Measurements from ENCODE around the gene EIF3B.
"Not testable (repeated sequence)": the region's sequence is repeated elsewhere in the genome, so short reads cannot be mapped to it uniquely, and the experiment has no call there.

Gene EIF3B

GRCh38 chr7:2350055-2350454, 4.6 kb upstream of the EIF3B start:
- no peak for DNase-seq

GRCh38 chr7:2350861-2351260, 3.8 kb upstream of the EIF3B start:
- no peak for DNase-seq

DNA sequence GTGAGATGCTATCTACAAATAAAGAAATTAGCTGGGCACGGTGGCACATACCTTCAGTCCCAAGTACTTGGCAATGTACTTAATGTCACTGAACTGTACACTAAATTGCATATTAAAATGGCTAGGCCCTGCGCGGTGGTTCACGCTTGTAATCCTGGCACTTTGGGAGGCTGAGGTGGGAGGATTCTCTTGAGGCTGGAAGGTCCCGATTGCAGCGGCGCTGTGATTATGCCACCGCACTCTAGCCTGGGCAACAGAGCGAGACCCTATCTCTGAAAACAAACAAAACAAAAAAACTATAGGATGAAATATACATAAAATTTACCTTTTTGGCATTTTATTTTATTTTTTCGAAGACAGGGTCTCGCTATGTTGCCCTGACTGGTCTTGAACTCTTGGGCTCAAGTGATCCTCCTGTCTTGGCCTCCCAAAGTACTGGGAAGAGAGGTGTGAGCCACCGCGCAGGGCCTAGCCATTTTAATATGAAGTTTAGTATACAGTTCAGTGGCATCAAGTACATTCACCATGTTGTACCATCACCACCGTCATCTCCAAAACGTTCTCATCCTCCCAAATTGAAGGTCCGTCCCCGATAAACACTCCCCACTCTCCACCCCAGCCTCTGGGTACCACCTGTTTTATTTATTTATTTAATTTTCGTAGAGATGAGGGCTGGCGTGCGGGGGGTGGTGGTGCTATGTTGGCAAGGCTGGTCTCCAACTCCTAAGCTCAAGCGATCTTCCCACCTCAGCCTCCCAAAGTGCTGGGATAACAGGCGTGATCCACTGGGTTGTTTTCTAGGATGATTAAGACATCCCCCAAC, 1.3 kb upstream of the EIF3B start:
- DNase-seq: no peak

- DNase-seq: peak; percentile 84
These were observed 766 bp upstream of the EIF3B start for GRCh38 chr7:2353936-2354185.

GRCh38 chr7:2354939-2355704, 495 bp downstream of the EIF3B start:
- DNase-seq: no peak

GRCh38 chr7:2355705-2356008, 1.0 kb downstream of the EIF3B start:
- no peak for DNase-seq

DNA sequence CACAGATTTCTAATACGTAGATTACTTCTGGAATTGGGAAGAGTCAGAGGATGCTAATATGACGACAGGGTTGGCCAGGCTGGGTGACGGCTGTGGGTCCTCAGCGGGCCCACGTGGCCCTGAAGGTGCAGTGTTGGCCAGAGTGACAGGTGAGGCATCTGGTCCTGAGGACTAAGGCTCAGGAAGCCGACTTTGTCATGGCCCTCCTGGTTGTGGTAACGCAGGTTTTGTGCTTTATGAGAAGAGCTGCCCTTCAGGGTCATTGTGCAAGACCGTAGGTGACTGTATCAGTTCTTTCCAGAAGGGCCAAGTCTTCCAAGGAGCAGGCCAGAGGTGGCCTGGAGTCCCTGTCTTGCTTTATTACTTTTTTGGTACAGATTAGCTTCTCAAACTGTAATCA, 2.5 kb downstream of the EIF3B start:
- DNase-seq: no peak

- DNase-seq: no peak
These were observed 2.9 kb downstream of the EIF3B start for GRCh38 chr7:2357571-2357970.

GRCh38 chr7:2358968-2359527, 4.4 kb downstream of the EIF3B start:
- DNase-seq: no peak

DNA sequence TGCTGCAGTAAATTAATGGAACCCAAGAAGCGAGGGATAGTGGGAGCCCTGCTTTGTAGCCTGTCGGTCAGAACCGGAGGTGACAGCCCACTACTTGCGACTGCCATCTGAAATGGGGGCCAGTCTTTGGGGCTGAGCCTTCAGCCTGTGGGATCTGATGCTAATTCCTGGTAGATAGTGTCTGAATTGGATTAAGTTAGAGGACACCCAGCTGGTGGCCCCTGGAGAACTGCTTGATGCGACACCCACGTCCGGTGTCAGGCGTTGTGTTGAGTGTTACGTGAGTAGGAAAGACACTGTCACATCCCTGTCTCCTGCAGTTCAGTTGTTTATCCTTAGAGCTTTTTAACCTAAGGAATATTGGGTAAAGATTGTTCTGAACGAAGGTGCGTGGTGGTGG, 5.0 kb downstream of the EIF3B start:
- DNase-seq: no peak

GRCh38 chr7:2360796-2361195, 6.2 kb downstream of the EIF3B start:
- no peak for DNase-seq

- no peak for DNase-seq
These were observed 7.9 kb downstream of the EIF3B start for GRCh38 chr7:2362385-2363088.

DNA sequence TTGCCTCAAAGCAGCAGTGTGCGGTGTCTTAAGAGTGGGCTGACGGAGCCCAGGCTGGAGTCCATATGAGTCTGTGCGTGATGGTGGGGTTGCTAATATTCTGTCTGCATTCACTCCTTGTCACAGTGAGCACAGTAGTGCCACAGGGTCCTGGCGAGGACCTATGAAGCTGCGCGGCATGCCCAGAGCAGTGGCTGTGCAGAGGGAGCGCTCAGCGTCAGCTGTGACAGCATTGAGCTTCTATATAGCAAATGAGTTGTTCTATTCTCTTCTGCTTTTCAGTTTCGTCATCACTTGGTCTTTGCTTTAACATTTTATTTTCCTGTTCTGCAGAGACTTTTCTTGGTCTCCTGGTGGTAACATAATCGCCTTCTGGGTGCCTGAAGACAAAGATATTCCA, 14.5 kb downstream of the EIF3B start:
- no peak for DNase-seq

DNA sequence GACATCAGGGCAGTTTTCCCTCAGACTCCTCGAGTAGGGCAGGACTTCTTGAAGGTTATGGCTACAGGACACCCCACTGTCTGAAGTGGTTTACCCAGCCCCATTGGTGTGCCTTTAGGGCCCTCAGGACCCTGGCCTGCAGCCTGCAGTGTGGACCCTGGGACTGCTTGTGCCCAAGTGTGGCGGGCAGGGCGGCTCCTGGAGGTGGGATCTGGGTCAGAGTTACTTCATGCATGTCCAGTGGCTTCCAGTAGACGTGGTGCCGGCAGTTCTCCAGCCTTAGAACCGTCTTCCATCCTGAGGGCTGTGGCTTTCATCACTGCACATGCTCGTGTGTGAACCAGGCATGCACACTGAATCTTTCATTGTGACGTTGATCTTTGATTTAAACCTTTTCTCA, 16.7 kb downstream of the EIF3B start:
- DNase-seq: no peak

DNA sequence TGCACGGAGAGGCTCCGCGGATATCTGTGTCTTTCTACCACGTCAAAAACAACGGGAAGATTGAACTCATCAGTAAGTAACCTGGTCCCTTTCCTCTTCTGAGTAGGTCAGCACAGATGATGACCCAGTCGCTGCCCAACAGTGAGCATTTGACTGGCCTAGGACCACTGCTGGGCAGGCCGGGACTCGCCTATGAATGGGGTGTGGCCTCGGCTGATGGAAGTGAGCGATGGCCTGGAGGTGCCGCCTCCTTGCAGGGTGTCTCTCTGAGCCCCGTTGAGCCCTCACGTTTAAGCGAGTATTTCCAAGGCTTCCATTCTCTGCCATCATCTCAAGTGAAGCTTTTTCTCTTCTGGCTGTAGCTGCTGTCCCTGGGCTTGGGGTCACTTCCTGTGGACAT, 18.1 kb downstream of the EIF3B start:
- DNase-seq: no peak

- no peak for DNase-seq
These were observed 18.5 kb downstream of the EIF3B start for GRCh38 chr7:2373124-2373556.

- no peak for DNase-seq
These were observed 19.0 kb downstream of the EIF3B start for GRCh38 chr7:2373646-2374045.

GRCh38 chr7:2374401-2374800, 19.8 kb downstream of the EIF3B start:
- DNase-seq: no peak

- no peak for DNase-seq
These were observed 20.5 kb downstream of the EIF3B start for GRCh38 chr7:2374830-2375728.

DNA sequence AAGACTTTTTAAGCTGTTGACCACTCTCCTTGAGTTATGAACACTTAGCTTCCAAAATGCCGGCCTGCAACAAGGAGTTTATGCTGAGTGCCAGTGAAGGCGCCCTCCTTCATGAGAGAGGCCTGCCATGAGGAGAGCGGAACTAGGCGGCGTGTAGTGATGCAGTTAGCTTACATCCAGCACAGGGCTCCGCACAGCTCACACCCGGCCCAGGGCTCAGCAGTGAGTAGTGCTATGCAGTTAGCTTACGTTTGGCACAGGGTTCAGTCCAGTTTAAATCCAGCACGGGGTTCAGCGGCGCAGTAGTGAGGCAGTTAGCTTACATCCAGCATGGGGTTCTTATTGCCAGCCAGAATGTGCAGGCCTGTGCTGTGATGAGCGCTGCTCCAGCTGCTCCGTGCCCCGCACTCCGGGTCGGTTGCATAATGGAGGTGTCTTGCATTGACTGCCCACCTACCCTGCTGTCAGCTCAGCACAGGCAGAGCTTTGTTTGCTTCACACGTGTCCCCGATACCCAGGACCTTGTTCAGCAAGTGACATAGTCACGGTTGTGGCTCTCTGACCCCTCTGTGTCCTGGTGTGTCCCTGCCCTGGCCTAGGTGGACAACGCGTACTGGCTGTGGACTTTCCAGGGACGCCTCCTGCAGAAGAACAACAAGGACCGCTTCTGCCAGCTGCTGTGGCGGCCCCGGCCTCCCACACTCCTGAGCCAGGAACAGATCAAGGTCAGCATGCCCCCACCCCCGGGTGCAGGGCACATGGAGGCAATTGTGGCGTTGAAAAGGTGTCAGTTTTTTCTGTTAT, 21.9 kb downstream of the EIF3B start:
- DNase-seq: no peak

GRCh38 chr7:2377492-2377891, 22.9 kb downstream of the EIF3B start:
- not testable (repeated sequence) for DNase-seq

GRCh38 chr7:2378125-2378524, 23.5 kb downstream of the EIF3B start:
- not testable (repeated sequence) for DNase-seq

Data from NCI-H774 (cell line).